Measurements from ENCODE around the gene MTIF3.

GRCh38 chr13:27455331-27455855 lies 5.0 kb upstream of the MTIF3 start:
- TF ChIP-seq POLR2A (IDR thresholded peaks at IDR 0.05; ENCODE audit: low read depth, low read length) (no peak), TAF1 (IDR thresholded peaks at IDR 0.05; ENCODE audit: low read depth, low read length) (peak; percentile 56; the same call in 1 of the 2 replicates), POLR2AphosphoS5 (IDR thresholded peaks at IDR 0.05; ENCODE audit: low read depth, low read length) (no peak), SPI1 (IDR thresholded peaks at IDR 0.05; ENCODE audit: low read depth, low read length) (no peak)
